ENCODE results near the gene FIBP.

GRCh38 chr11:65900125-65900898 lies 12.0 kb upstream of the FIBP start, which contains the start of gene FOSL1:
- TF ChIP-seq, protein P1, sequence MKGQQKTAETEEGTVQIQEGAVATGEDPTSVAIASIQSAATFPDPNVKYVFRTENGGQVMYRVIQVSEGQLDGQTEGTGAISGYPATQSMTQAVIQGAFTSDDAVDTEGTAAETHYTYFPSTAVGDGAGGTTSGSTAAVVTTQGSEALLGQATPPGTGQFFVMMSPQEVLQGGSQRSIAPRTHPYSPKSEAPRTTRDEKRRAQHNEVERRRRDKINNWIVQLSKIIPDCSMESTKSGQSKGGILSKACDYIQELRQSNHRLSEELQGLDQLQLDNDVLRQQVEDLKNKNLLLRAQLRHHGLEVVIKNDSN (IDR thresholded peaks at IDR 0.05) = no peak
- TF ChIP-seq, protein P2, sequence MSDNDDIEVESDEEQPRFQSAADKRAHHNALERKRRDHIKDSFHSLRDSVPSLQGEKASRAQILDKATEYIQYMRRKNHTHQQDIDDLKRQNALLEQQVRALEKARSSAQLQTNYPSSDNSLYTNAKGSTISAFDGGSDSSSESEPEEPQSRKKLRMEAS (IDR thresholded peaks at IDR 0.05) = peak; percentile 90
- TF ChIP-seq TAF1 (IDR thresholded peaks at IDR 0.05; ENCODE audit: low read depth) = peak; percentile 65; the same call in 1 of the 2 replicates
- no peak for TF ChIP-seq YY1 (IDR thresholded peaks at IDR 0.05; ENCODE audit: low read depth)
- TF ChIP-seq CREB1 (IDR thresholded peaks at IDR 0.05; ENCODE audit: low read depth) = peak; percentile 88
- TF ChIP-seq RAD21 (IDR thresholded peaks at IDR 0.05; ENCODE audit: low read depth) = no peak; the same call in 1 of the 2 replicates
- TF ChIP-seq EP300 (IDR thresholded peaks at IDR 0.05; ENCODE audit: borderline replicate concordance) = peak; percentile 56
- 0 out of 2 replicates have a peak, but pooled peaks have one; percentile 2 for TF ChIP-seq ZBTB7A (IDR thresholded peaks at IDR 0.05; ENCODE audit: low read depth)
- TF ChIP-seq REST (IDR thresholded peaks at IDR 0.05; ENCODE audit: low read depth) = no peak
- no peak; the same call in 1 of the 2 replicates for TF ChIP-seq TEAD4 (IDR thresholded peaks at IDR 0.05)
- TF ChIP-seq CEBPB (IDR thresholded peaks at IDR 0.05) = no peak; the same call in 1 of the 2 replicates
